ENCODE measurements around the gene PGLYRP2. TPM values are rescaled to one million over a fixed set of nuclear protein-coding genes. Genes with fewer than 3 reads are reported as not detected.

PGLYRP2 gene
- polyA plus RNA-seq, 1 donor from 2014 or later: not detected

DNA sequence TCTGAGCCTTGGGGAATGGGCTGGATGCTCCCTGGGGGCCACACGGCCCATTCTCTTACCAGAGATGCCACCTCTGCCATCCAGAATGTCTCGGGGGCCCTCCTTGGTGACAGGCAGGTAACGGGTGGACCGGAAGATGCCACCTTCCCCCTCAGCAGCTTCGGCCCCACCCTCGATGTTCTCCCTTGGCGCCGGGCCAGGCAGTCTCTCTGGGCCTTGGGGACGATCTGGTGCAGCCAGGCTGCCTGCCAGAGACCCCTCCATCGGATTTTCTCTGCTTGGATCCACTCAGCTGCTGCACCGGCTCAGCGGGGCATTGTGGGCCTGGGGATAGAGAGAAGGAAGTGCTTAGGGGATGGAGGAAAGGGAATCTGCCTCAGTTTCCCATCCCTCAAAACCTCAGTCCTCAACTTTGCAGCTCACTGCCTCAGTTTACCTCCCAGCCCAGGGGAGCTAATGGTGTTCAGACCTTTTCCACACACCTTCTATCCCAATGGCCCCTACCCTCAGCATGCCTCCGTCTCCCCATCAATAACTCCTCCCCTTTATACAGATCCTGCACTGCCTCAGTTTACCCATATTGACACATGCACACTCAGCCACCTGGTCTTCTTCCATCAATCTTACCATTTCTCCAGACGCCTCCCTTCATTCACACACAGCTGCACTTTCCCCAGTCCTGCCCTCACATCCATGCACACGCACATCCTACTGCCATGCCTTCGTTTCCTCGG is 31.1 kb downstream of the PGLYRP2 start:
- Histone ChIP-seq H3K27ac (ENCODE audit: low read length) (no peak overlapping the region), H3K9ac (ENCODE audit: low read length) (peak overlapping the region; percentile 82), H3K27me3 (ENCODE audit: insufficient read depth, low read depth, low read length) (peaks cover 6% of the 10 kb centered on the region), H3K9me3 (ENCODE audit: low read length) (no peaks in the 10 kb centered on the region), H3K4me2 (ENCODE audit: low read length) (peak overlapping the region; percentile 80), H3K79me2 (replicated peaks; ENCODE audit: insufficient read depth, low read length) (peaks cover 3% of the 10 kb centered on the region), H2AFZ (ENCODE audit: low read depth, low read length) (no peak overlapping the region), H4K20me1 (ENCODE audit: insufficient read depth) (no peaks in the 10 kb centered on the region), H3K9me2 (ENCODE audit: insufficient read depth, low read length) (no peaks in the 10 kb centered on the region), H3K4me3 (ENCODE audit: low read length) (peak overlapping the region; percentile 95), H3K36me3 (ENCODE audit: insufficient read depth, low read length) (no peaks in the 10 kb centered on the region), H3F3A (ENCODE audit: insufficient read depth, low read length, poor library complexity, severe bottlenecking) (peaks cover 8% of the 10 kb centered on the region)
- TF ChIP-seq EP300 (conservative IDR thresholded peaks at IDR 0.05; ENCODE audit: poor library complexity, severe bottlenecking) (no peak), TAF1 (IDR thresholded peaks at IDR 0.05; ENCODE audit: low read depth) (no peak), MXI1 (conservative IDR thresholded peaks at IDR 0.05; ENCODE audit: poor library complexity, severe bottlenecking) (no peak), SMC3 (conservative IDR thresholded peaks at IDR 0.05; ENCODE audit: poor library complexity) (no peak), RAD21 (conservative IDR thresholded peaks at IDR 0.05) (no peak), EZH2 (IDR thresholded peaks at IDR 0.05; ENCODE audit: borderline replicate concordance, insufficient read depth, low read length, poor library complexity, severe bottlenecking) (no peak), POLR2AphosphoS5 (IDR thresholded peaks at IDR 0.05) (no peak)
- TF ChIP-seq, protein P1, sequence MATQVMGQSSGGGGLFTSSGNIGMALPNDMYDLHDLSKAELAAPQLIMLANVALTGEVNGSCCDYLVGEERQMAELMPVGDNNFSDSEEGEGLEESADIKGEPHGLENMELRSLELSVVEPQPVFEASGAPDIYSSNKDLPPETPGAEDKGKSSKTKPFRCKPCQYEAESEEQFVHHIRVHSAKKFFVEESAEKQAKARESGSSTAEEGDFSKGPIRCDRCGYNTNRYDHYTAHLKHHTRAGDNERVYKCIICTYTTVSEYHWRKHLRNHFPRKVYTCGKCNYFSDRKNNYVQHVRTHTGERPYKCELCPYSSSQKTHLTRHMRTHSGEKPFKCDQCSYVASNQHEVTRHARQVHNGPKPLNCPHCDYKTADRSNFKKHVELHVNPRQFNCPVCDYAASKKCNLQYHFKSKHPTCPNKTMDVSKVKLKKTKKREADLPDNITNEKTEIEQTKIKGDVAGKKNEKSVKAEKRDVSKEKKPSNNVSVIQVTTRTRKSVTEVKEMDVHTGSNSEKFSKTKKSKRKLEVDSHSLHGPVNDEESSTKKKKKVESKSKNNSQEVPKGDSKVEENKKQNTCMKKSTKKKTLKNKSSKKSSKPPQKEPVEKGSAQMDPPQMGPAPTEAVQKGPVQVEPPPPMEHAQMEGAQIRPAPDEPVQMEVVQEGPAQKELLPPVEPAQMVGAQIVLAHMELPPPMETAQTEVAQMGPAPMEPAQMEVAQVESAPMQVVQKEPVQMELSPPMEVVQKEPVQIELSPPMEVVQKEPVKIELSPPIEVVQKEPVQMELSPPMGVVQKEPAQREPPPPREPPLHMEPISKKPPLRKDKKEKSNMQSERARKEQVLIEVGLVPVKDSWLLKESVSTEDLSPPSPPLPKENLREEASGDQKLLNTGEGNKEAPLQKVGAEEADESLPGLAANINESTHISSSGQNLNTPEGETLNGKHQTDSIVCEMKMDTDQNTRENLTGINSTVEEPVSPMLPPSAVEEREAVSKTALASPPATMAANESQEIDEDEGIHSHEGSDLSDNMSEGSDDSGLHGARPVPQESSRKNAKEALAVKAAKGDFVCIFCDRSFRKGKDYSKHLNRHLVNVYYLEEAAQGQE (IDR thresholded peaks at IDR 0.05; ENCODE audit: borderline replicate concordance): no peak
- TF ChIP-seq, protein P2, sequence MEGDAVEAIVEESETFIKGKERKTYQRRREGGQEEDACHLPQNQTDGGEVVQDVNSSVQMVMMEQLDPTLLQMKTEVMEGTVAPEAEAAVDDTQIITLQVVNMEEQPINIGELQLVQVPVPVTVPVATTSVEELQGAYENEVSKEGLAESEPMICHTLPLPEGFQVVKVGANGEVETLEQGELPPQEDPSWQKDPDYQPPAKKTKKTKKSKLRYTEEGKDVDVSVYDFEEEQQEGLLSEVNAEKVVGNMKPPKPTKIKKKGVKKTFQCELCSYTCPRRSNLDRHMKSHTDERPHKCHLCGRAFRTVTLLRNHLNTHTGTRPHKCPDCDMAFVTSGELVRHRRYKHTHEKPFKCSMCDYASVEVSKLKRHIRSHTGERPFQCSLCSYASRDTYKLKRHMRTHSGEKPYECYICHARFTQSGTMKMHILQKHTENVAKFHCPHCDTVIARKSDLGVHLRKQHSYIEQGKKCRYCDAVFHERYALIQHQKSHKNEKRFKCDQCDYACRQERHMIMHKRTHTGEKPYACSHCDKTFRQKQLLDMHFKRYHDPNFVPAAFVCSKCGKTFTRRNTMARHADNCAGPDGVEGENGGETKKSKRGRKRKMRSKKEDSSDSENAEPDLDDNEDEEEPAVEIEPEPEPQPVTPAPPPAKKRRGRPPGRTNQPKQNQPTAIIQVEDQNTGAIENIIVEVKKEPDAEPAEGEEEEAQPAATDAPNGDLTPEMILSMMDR (IDR thresholded peaks at IDR 0.05; ENCODE audit: poor library complexity, severe bottlenecking): no peak

- Histone ChIP-seq H2AFZ (ENCODE audit: low read depth, low read length) (no peak overlapping the region), H4K20me1 (ENCODE audit: insufficient read depth) (no peaks in the 10 kb centered on the region), H3K9me2 (ENCODE audit: insufficient read depth, low read length) (no peaks in the 10 kb centered on the region), H3K4me3 (ENCODE audit: low read length) (no peak overlapping the region), H3K4me2 (ENCODE audit: low read length) (no peak overlapping the region), H3K36me3 (ENCODE audit: insufficient read depth, low read length) (no peaks in the 10 kb centered on the region), H3F3A (ENCODE audit: insufficient read depth, low read length, poor library complexity, severe bottlenecking) (peaks cover 8% of the 10 kb centered on the region), H3K27ac (ENCODE audit: low read length) (no peak overlapping the region), H3K27me3 (ENCODE audit: insufficient read depth, low read depth, low read length) (no peaks in the 10 kb centered on the region), H3K9ac (ENCODE audit: low read length) (no peak overlapping the region), H3K9me3 (ENCODE audit: low read length) (no peaks in the 10 kb centered on the region), H3K79me2 (replicated peaks; ENCODE audit: insufficient read depth, low read length) (peaks cover 3% of the 10 kb centered on the region)
- no peak for TF ChIP-seq TAF1 (IDR thresholded peaks at IDR 0.05; ENCODE audit: low read depth)
- no peak for TF ChIP-seq EZH2 (IDR thresholded peaks at IDR 0.05; ENCODE audit: borderline replicate concordance, insufficient read depth, low read length, poor library complexity, severe bottlenecking)
- TF ChIP-seq RAD21 (conservative IDR thresholded peaks at IDR 0.05): no peak
- TF ChIP-seq SMC3 (conservative IDR thresholded peaks at IDR 0.05; ENCODE audit: poor library complexity): no peak
- TF ChIP-seq POLR2AphosphoS5 (IDR thresholded peaks at IDR 0.05): no peak
- TF ChIP-seq, protein P1 (IDR thresholded peaks at IDR 0.05; ENCODE audit: borderline replicate concordance): no peak
- TF ChIP-seq EP300 (conservative IDR thresholded peaks at IDR 0.05; ENCODE audit: poor library complexity, severe bottlenecking): no peak
- TF ChIP-seq MXI1 (conservative IDR thresholded peaks at IDR 0.05; ENCODE audit: poor library complexity, severe bottlenecking): no peak
- TF ChIP-seq, protein P2 (IDR thresholded peaks at IDR 0.05; ENCODE audit: poor library complexity, severe bottlenecking): no peak
These were observed 32.2 kb downstream of the PGLYRP2 start for GRCh38 chr19:15447057-15447456.
